GM18505 (cell line): ENCODE data around the gene NFIA.
"Not testable (repeated sequence)": the region's sequence is repeated elsewhere in the genome, so short reads cannot be mapped to it uniquely, and the experiment has no call there.

Experiments
- ATAC-seq: cut with Tn5 transposase; IDR thresholded peaks from one replicate; pipeline ENCODE4 v1.9.1; 2021; ENCODE audit not compliant: unreplicated experiment
- POLR2A ChIP-seq: IDR thresholded peaks from 4 replicates; pipeline ENCODE4 v1.6.1; 2011; ENCODE audit warnings: borderline replicate concordance; ENCODE audit not compliant: insufficient read depth, insufficient read length; ENCODE audit errors: extremely low read depth

Gene NFIA

GRCh38 chr1:61277121-61277690 lies 194.8 kb downstream of the NFIA start:
- no peak for ATAC-seq
- no peak for TF ChIP-seq POLR2A

- not testable (repeated sequence) for ATAC-seq
Observed at GRCh38 chr1:61278503-61278902, 196.1 kb downstream of the NFIA start.

GRCh38 chr1:61278966-61279365 lies 196.6 kb downstream of the NFIA start:
- ATAC-seq = no peak

GRCh38 chr1:61279570-61279969 lies 197.2 kb downstream of the NFIA start:
- no peak for TF ChIP-seq POLR2A
- no peak for ATAC-seq

More at GRCh38 chr1:61278966-61279365, 196.6 kb downstream of the NFIA start:
- no peak for TF ChIP-seq POLR2A

GRCh38 chr1:61280452-61280851 lies 198.1 kb downstream of the NFIA start:
- no peak for ATAC-seq
- no peak for TF ChIP-seq POLR2A

GRCh38 chr1:61282387-61282786 lies 200.0 kb downstream of the NFIA start:
- no peak for TF ChIP-seq POLR2A
- no peak for ATAC-seq

- TF ChIP-seq POLR2A = no peak
- ATAC-seq = no peak
Observed at GRCh38 chr1:61284248-61284854, 202.0 kb downstream of the NFIA start.

GRCh38 chr1:61284936-61285335 lies 202.6 kb downstream of the NFIA start:
- no peak for ATAC-seq
- TF ChIP-seq POLR2A = no peak

- ATAC-seq = no peak
- TF ChIP-seq POLR2A = no peak
Observed at GRCh38 chr1:61285371-61285885, 203.1 kb downstream of the NFIA start.

- no peak for TF ChIP-seq POLR2A
- no peak for ATAC-seq
Observed at GRCh38 chr1:61287014-61287413, 204.7 kb downstream of the NFIA start.

- TF ChIP-seq POLR2A = no peak
- ATAC-seq = no peak
Observed at GRCh38 chr1:61287734-61288133, 205.4 kb downstream of the NFIA start.

- ATAC-seq = no peak
- no peak for TF ChIP-seq POLR2A
Observed at GRCh38 chr1:61289232-61290098, 207.1 kb downstream of the NFIA start.

GRCh38 chr1:61290525-61290924 lies 208.2 kb downstream of the NFIA start:
- no peak for TF ChIP-seq POLR2A
- ATAC-seq = no peak

- ATAC-seq = no peak
- TF ChIP-seq POLR2A = no peak
Observed at GRCh38 chr1:61293197-61293596, 210.8 kb downstream of the NFIA start.
